HCT116 (cell line): ENCODE data around the gene UVRAG. TPM values are rescaled to one million over a fixed set of nuclear protein-coding genes. Genes with fewer than 3 reads are reported as not detected.

ENCODE experiments used
- ATAC-seq: fragments of 200-7000 bp; cut with Tn5 transposase; 2 replicates; pipeline ENCODE4 v1.9.1; 2020; ENCODE audit warnings: mild to moderate bottlenecking, moderate library complexity
- BruUV-seq: library from RNA; stranded (reverse); fragments of 400-500 nt; replicated peaks from 2 replicates; lab custom pipeline; 2021; lab: Mats Ljungman, UMichigan
- CTCF ChIA-PET: fragments of 300-600 bp; sonication (Branson Sonifier 250); formaldehyde crosslinking; loops from one replicate; lab custom pipeline; 2021; ENCODE audit warnings: antibody characterized with exemption; lab: Charles Lee
- POLR2A ChIA-PET: fragments of 300-600, 350-600 bp; sonication (Branson Sonifier 250); formaldehyde crosslinking; loops from one replicate; lab custom pipeline; 2021; ENCODE audit warnings: antibody characterized with exemption; lab: Charles Lee
- RAD21 ChIA-PET, 2 experiments: fragments of 300-600 bp; sonication (Branson Sonifier 250); formaldehyde crosslinking; loops; one replicate each; lab custom pipeline; 2023; ENCODE audit warnings: low total read pairs in 2 of 2; ENCODE audit not compliant: uncharacterized antibody in 2 of 2, unreplicated experiment in 2 of 2, low non-redundant PET in 1 of 2; lab: Charles Lee
- DNase-seq: peaks from one replicate; pipeline ENCODE4 v3.0.0-alpha.2; 2010; ENCODE audit warnings: low read depth, low spot score
- H2AFZ ChIP-seq: fragments of 200-600 bp; shearing (Covaris generic), sonication (generic); 2 replicates; pipeline ENCODE4 v1.6.1; 2017; ENCODE audit warnings: low read depth, mixed run types, mixed read lengths, antibody characterized with exemption, low read length; ENCODE audit not compliant: poor library complexity, severe bottlenecking
- H3K27ac ChIP-seq: 2 replicates; pipeline ENCODE4 v1.5.1; 2012; ENCODE audit warnings: low read depth, low read length
- H3K27me3 ChIP-seq: fragments of 200-600 bp; sonication (generic); 2 replicates; pipeline ENCODE4 v1.6.1; 2016; ENCODE audit warnings: mixed run types, low read length, mixed read lengths; ENCODE audit not compliant: insufficient read depth
- H3K36me3 ChIP-seq, 2 experiments: fragments of 200-500 bp in 1 of 2; fragments of 200-600 bp in 1 of 2; sonication (Bioruptor generic) in 1 of 2; sonication (generic) in 1 of 2; 2 replicates each; pipeline versions ENCODE4 v1.5.1 to v1.6.1; 2014 to 2016; ENCODE audit warnings: low read length in 2 of 2, inconsistent platforms in 1 of 2, mixed read lengths in 1 of 2, mixed run types in 1 of 2; ENCODE audit not compliant: insufficient read depth in 2 of 2, control insufficient read depth in 1 of 2
- H3K4me1 ChIP-seq, 2 experiments: fragments of 200-600 bp in 1 of 2; sonication (generic) in 1 of 2; 2 replicates each; pipeline versions ENCODE4 v1.5.1 to v1.6.1; 2012 to 2017; ENCODE audit warnings: low read length in 2 of 2, inconsistent platforms in 1 of 2, mild to moderate bottlenecking in 1 of 2, mixed read lengths in 1 of 2, mixed run types in 1 of 2, moderate library complexity in 1 of 2; ENCODE audit not compliant: insufficient read depth in 2 of 2, control insufficient read depth in 1 of 2
- H3K4me2 ChIP-seq: fragments of 200-600 bp; sonication (generic); 2 replicates; pipeline ENCODE4 v1.6.1; 2017; ENCODE audit warnings: mixed run types, low read length, mixed read lengths
- H3K4me3 ChIP-seq, 2 experiments: fragments of 200-600 bp in 1 of 2; sonication (generic) in 1 of 2; replicated peaks in 1 of 2; 2 replicates each; pipeline ENCODE4 v1.5.1; 2011 to 2016; ENCODE audit warnings: low read length in 2 of 2, control low read depth in 1 of 2, low read depth in 1 of 2, mild to moderate bottlenecking in 1 of 2, mixed read lengths in 1 of 2, mixed run types in 1 of 2
- H3K79me2 ChIP-seq: fragments of 200-600 bp; sonication (generic); 2 replicates; pipeline ENCODE4 v1.6.1; 2017; ENCODE audit warnings: mild to moderate bottlenecking, mixed run types, low read length, moderate library complexity, mixed read lengths; ENCODE audit not compliant: insufficient read depth
- H3K9ac ChIP-seq: fragments of 200-600 bp; sonication (generic); 2 replicates; pipeline ENCODE4 v1.6.1; 2016; ENCODE audit warnings: low read length, mixed read lengths
- H3K9me2 ChIP-seq: fragments of 200-600 bp; sonication (generic), shearing (Covaris generic); 2 replicates; pipeline ENCODE4 v1.6.1; 2017; ENCODE audit warnings: mixed run types, mild to moderate bottlenecking, moderate library complexity; ENCODE audit not compliant: insufficient read depth
- H3K9me3 ChIP-seq, 2 experiments: fragments of 200-500 bp in 1 of 2; fragments of 200-600 bp in 1 of 2; sonication (Bioruptor generic) in 1 of 2; sonication (generic) in 1 of 2; 2 replicates each; pipeline ENCODE4 v1.6.1; 2014 to 2017; ENCODE audit warnings: low read length in 2 of 2, mixed read lengths in 2 of 2, inconsistent platforms in 1 of 2, low read depth in 1 of 2, mild to moderate bottlenecking in 1 of 2, mixed run types in 1 of 2, moderate library complexity in 1 of 2; ENCODE audit not compliant: control insufficient read depth in 1 of 2, insufficient read depth in 1 of 2
- H4K20me1 ChIP-seq: fragments of 200-600 bp; sonication (generic), shearing (Covaris generic); 2 replicates; pipeline ENCODE4 v1.6.1; 2017; ENCODE audit warnings: mixed run types, mild to moderate bottlenecking, moderate library complexity; ENCODE audit not compliant: insufficient read depth
- ATF3 ChIP-seq: IDR thresholded peaks from 2 replicates; pipeline ENCODE4 v1.6.1; 2012
- ELF1 ChIP-seq: IDR thresholded peaks from 2 replicates; pipeline ENCODE4 v1.6.1; 2012; ENCODE audit warnings: low read depth, borderline replicate concordance
- EZH2phosphoT487 ChIP-seq: fragments of 200-600 bp; IDR thresholded peaks from 2 replicates; pipeline ENCODE4 v1.6.1; 2018; ENCODE audit warnings: antibody characterized with exemption, borderline replicate concordance
- RAD21 ChIP-seq: IDR thresholded peaks from 2 replicates; pipeline ENCODE4 v1.6.1; 2012; ENCODE audit warnings: low read depth, mild to moderate bottlenecking
- intact Hi-C: fragments of 100-400 bp; cut with micrococcal nuclease; formaldehyde crosslinking; loops from 2 replicates; pipeline ENCODE4 v1.10.0; 2022
- total RNA-seq: library from RNA; stranded (reverse); gene quantifications from one replicate; pipeline ENCODE4 v1.2.1, GENCODE V29; 2021; ENCODE audit not compliant: unreplicated experiment
- TF ChIP-seq, protein P1 (sequence below), 3 experiments: fragments of 200-600 bp in 1 of 3; sonication (generic) in 1 of 3; IDR thresholded peaks in 2 of 3; conservative IDR thresholded peaks in 1 of 3; 2 replicates each; pipeline ENCODE4 v1.5.1; 2012 to 2017; ENCODE audit warnings: low read depth in 2 of 3, low read length in 2 of 3, antibody characterized with exemption in 1 of 3, borderline replicate concordance in 1 of 3, control low read depth in 1 of 3, mild to moderate bottlenecking in 1 of 3, mixed read lengths in 1 of 3, mixed run types in 1 of 3, moderate library complexity in 1 of 3; ENCODE audit not compliant: insufficient read depth in 1 of 3

UVRAG gene
- total RNA-seq, 1 experiment from 2014 or later: 12.3 TPM

DNA sequence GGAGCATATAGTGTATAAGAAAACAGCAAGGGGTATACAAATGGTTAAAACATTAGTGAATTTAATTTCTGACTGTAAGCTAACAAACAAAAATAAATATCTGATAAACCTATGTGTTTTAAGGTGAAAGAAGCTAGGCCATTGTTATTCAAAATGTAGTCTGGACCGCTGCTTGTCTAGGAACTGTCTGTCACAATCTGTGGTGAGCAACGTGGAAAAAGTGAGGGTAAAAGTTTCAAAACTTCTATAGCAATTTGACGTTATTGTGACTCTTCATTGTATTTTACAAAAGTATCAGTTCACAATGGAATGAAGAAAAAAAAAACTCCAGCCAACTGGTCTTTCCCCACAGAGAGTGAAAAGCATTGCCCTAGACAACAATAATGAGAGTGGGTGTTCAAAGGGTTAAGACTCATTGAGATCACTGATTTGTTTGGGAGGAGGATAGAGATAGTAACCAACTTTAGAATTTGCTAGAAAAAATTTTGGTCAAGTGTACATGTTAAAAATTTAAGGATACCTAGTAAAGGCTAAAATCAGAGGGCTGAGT, 79.1 kb downstream of the UVRAG start:
- Histone ChIP-seq H2AFZ (no peak overlapping the region), H3K36me3 (no peaks in the 10 kb centered on the region), H3K9me3 (no peaks in the 10 kb centered on the region), H3K9ac (no peak overlapping the region), H3K4me3 (no peak overlapping the region), H3K4me2 (no peak overlapping the region), H3K79me2 (no peaks in the 10 kb centered on the region), H3K27ac (no peak overlapping the region), H3K4me1 (no peaks in the 10 kb centered on the region), H3K27me3 (no peaks in the 10 kb centered on the region), H3K9me2 (no peaks in the 10 kb centered on the region), H4K20me1 (no peaks in the 10 kb centered on the region)
- POLR2A ChIA-PET: no interaction called here
- intact Hi-C loops: no loop called here
- TF ChIP-seq ELF1 (no peak), ATF3 (no peak)
- DNase-seq: no peak
- ATAC-seq: no peak
- BruUV-seq: no TSS peak
- CTCF ChIA-PET: interaction anchor here (2.1 kb wide), 1 partner anchor 258 kb away, joined by 8 read pairs; no protein-coding TSS in a partner anchor
- RAD21 ChIA-PET: no interaction called here

DNA sequence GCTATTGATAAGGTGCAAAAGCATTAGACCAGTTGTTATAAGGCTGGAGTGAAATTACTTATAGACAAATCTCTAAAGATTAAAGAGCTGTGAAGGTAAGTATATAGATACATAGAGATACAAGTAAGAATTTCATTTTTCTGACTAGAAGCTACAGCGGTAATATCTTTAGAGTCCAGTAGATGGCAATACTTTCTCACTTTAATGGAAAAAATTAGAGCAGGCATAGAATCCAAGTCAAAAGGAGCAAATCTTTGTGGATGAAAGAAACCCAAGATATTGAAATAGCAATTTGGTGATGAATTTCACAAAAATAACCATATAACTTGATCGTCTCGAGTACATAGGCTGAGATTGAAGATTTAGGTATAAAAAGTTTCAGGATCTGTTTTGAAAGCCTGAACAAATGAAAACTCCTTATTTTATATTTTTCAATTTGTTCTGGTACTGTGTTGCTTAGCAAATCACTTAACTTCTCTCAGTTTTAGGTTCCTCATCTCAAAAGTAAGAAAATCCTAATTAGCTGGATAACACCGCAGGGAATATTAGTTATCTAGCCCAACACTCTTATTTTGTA, 81.9 kb downstream of the UVRAG start:
- Histone ChIP-seq H2AFZ (no peak overlapping the region), H3K4me1 (no peaks in the 10 kb centered on the region), H4K20me1 (no peaks in the 10 kb centered on the region), H3K36me3 (no peaks in the 10 kb centered on the region), H3K9ac (no peak overlapping the region), H3K9me3 (no peaks in the 10 kb centered on the region), H3K27me3 (no peaks in the 10 kb centered on the region), H3K4me3 (no peak overlapping the region), H3K9me2 (no peaks in the 10 kb centered on the region), H3K79me2 (no peaks in the 10 kb centered on the region), H3K4me2 (no peak overlapping the region), H3K27ac (no peak overlapping the region)
- ChIA-PET POLR2A (interaction anchor here (0.6 kb wide), 1 partner anchor 229 kb away, joined by 3 read pairs; no protein-coding TSS in a partner anchor), CTCF (interaction anchor here (0.9 to 2.8 kb wide), 11 partner anchors 8 to 616 kb away, joined by 3 to 37 read pairs (median 3); no protein-coding TSS in a partner anchor), RAD21 (interaction anchor here (0.6 to 1.9 kb wide), 5 partner anchors 225 to 311 kb away, joined by 3 to 7 read pairs (median 4); no protein-coding TSS in a partner anchor)
- peak; percentile 12 for DNase-seq
- TF ChIP-seq, protein P1, sequence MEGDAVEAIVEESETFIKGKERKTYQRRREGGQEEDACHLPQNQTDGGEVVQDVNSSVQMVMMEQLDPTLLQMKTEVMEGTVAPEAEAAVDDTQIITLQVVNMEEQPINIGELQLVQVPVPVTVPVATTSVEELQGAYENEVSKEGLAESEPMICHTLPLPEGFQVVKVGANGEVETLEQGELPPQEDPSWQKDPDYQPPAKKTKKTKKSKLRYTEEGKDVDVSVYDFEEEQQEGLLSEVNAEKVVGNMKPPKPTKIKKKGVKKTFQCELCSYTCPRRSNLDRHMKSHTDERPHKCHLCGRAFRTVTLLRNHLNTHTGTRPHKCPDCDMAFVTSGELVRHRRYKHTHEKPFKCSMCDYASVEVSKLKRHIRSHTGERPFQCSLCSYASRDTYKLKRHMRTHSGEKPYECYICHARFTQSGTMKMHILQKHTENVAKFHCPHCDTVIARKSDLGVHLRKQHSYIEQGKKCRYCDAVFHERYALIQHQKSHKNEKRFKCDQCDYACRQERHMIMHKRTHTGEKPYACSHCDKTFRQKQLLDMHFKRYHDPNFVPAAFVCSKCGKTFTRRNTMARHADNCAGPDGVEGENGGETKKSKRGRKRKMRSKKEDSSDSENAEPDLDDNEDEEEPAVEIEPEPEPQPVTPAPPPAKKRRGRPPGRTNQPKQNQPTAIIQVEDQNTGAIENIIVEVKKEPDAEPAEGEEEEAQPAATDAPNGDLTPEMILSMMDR (IDR thresholded peaks at IDR 0.05 in 2 of 3, conservative IDR thresholded peaks at IDR 0.05 in 1 of 3; ENCODE audit: borderline replicate concordance in 1 of 3, insufficient read depth in 1 of 3, low read depth in 2 of 3, low read length in 2 of 3): peak; percentile 32 to 71 (median 69); a peak in 5 of 6 replicates
- TF ChIP-seq EZH2phosphoT487 (no peak), ATF3 (no peak), RAD21 (peak; percentile 82)
- BruUV-seq: no TSS peak
- intact Hi-C loops: loop anchor here (1.0 to 5.0 kb wide), 5 partner anchors 255 to 784 kb away; partner anchors contain the start of gene WNT11
- peak; percentile 52; the same call in 1 of the 2 replicates for ATAC-seq
